Karpas-422 (cell line): ENCODE measurements around the gene GPC5. TPM values are rescaled to one million over a fixed set of nuclear protein-coding genes. Genes with fewer than 3 reads are reported as not detected.

Experiments used
- DNase-seq: peaks from one replicate; pipeline ENCODE4 v3.0.0-alpha.2; 2015
- H2AFZ ChIP-seq: fragments of 200-600 bp; sonication (generic); 2 replicates; pipeline ENCODE4 v1.6.1; 2014; ENCODE audit warnings: antibody characterized with exemption, low read length, mixed read lengths
- H3K27ac ChIP-seq: fragments of 200-600 bp; sonication (generic); 2 replicates; pipeline ENCODE4 v1.5.1; 2014; ENCODE audit warnings: mild to moderate bottlenecking, low read length, moderate library complexity
- H3K27me3 ChIP-seq: fragments of 200-600 bp; sonication (generic); 2 replicates; pipeline ENCODE4 v1.6.1; 2014; ENCODE audit warnings: low read length, mixed read lengths
- H3K36me3 ChIP-seq: fragments of 200-600 bp; sonication (generic); 2 replicates; pipeline ENCODE4 v1.6.1; 2014; ENCODE audit warnings: low read length, mixed read lengths; ENCODE audit not compliant: insufficient read depth
- H3K4me1 ChIP-seq: fragments of 200-600 bp; sonication (generic); 2 replicates; pipeline ENCODE4 v1.6.1; 2014; ENCODE audit warnings: mild to moderate bottlenecking, low read length, mixed read lengths
- H3K4me2 ChIP-seq: fragments of 200-600 bp; sonication (generic); 2 replicates; pipeline ENCODE4 v1.6.1; 2014; ENCODE audit warnings: low read length, low read depth, mild to moderate bottlenecking; ENCODE audit not compliant: poor library complexity, severe bottlenecking
- H3K4me3 ChIP-seq: fragments of 200-600 bp; sonication (generic); 2 replicates; pipeline ENCODE4 v1.5.1; 2014; ENCODE audit warnings: mild to moderate bottlenecking, antibody characterized with exemption, low read length, mixed read lengths
- H3K79me2 ChIP-seq: fragments of 200-600 bp; sonication (generic); 2 replicates; pipeline ENCODE4 v1.6.1; 2014; ENCODE audit warnings: mild to moderate bottlenecking, low read length, mixed read lengths
- H3K9ac ChIP-seq: fragments of 200-600 bp; sonication (generic); 2 replicates; pipeline ENCODE4 v1.6.0; 2014; ENCODE audit warnings: low read length
- H3K9me2 ChIP-seq: fragments of 200-600 bp; sonication (generic), shearing (Covaris generic); replicated peaks from 2 replicates; pipeline ENCODE4 v1.6.0; 2014; ENCODE audit warnings: mild to moderate bottlenecking, low read length, moderate library complexity; ENCODE audit not compliant: insufficient read depth
- H3K9me3 ChIP-seq: fragments of 300-700, 200-600 bp; sonication (generic); 2 replicates; pipeline ENCODE4 v1.6.1; 2014; ENCODE audit warnings: low read length, mixed read lengths
- H4K20me1 ChIP-seq: fragments of 200-600 bp; sonication (generic); 2 replicates; pipeline ENCODE4 v1.6.1; 2014; ENCODE audit warnings: mild to moderate bottlenecking, antibody characterized with exemption, low read length, low read depth; ENCODE audit not compliant: insufficient read depth
- total RNA-seq: library from RNA; depleted of rRNA; stranded (reverse); fragments of >200 nt; shearing (Covaris generic); gene quantifications from 2 replicates; pipeline ENCODE4 v1.2.3, GENCODE V29; 2014; ENCODE audit warnings: low replicate concordance

Gene GPC5
- total RNA-seq, 1 experiment from 2014 or later = not detected

- no peak for DNase-seq
- H2AFZ ChIP-seq = no peak overlapping the region
- H3K9me2 ChIP-seq = no peaks in the 10 kb centered on the region
- H3K4me2 ChIP-seq = no peak overlapping the region
- no peak overlapping the region for H3K4me3 ChIP-seq
- no peak overlapping the region for H3K27ac ChIP-seq
- H3K27me3 ChIP-seq = no peaks in the 10 kb centered on the region
- no peaks in the 10 kb centered on the region for H4K20me1 ChIP-seq
- no peak overlapping the region for H3K9ac ChIP-seq
- no peaks in the 10 kb centered on the region for H3K36me3 ChIP-seq
- no peaks in the 10 kb centered on the region for H3K79me2 ChIP-seq
- H3K4me1 ChIP-seq = no peaks in the 10 kb centered on the region
- 0 out of 2 replicates have a peak, but pooled peaks cover 5% of the 10 kb centered on the region for H3K9me3 ChIP-seq
Measured at GRCh38 chr13:91802957-91803356, 404.5 kb downstream of the GPC5 start.

- Histone ChIP-seq H3K27me3 (no peaks in the 10 kb centered on the region), H3K4me1 (no peaks in the 10 kb centered on the region), H4K20me1 (no peaks in the 10 kb centered on the region)
Measured at GRCh38 chr13:91804724-91805123, 406.3 kb downstream of the GPC5 start.

GRCh38 chr13:91805605-91806004 lies 407.2 kb downstream of the GPC5 start:
- Histone ChIP-seq H3K4me3 (no peak overlapping the region), H3K4me2 (no peak overlapping the region), H3K27me3 (no peaks in the 10 kb centered on the region), H3K79me2 (no peaks in the 10 kb centered on the region), H3K36me3 (no peaks in the 10 kb centered on the region), H3K27ac (no peak overlapping the region), H3K9me2 (no peaks in the 10 kb centered on the region), H3K9me3 (no peaks in the 10 kb centered on the region), H3K9ac (no peak overlapping the region), H4K20me1 (no peaks in the 10 kb centered on the region), H2AFZ (no peak overlapping the region), H3K4me1 (no peaks in the 10 kb centered on the region)
- no peak for DNase-seq

More at GRCh38 chr13:91804724-91805123, 406.3 kb downstream of the GPC5 start:
- H3K79me2 ChIP-seq = no peaks in the 10 kb centered on the region
- no peaks in the 10 kb centered on the region for H3K9me2 ChIP-seq
- H3K4me2 ChIP-seq = no peak overlapping the region
- H3K9ac ChIP-seq = no peak overlapping the region
- H3K27ac ChIP-seq = no peak overlapping the region
- no peak overlapping the region for H3K4me3 ChIP-seq
- no peak for DNase-seq
- H3K9me3 ChIP-seq = no peaks in the 10 kb centered on the region
- H2AFZ ChIP-seq = no peak overlapping the region
- H3K36me3 ChIP-seq = no peaks in the 10 kb centered on the region

GRCh38 chr13:91809161-91809560 lies 410.7 kb downstream of the GPC5 start:
- Histone ChIP-seq H3K27me3 (no peaks in the 10 kb centered on the region), H3K4me1 (no peaks in the 10 kb centered on the region), H3K4me3 (no peak overlapping the region), H3K9me2 (no peaks in the 10 kb centered on the region), H4K20me1 (no peaks in the 10 kb centered on the region), H3K36me3 (no peaks in the 10 kb centered on the region), H3K9me3 (no peaks in the 10 kb centered on the region), H3K79me2 (no peaks in the 10 kb centered on the region), H2AFZ (no peak overlapping the region), H3K27ac (no peak overlapping the region), H3K9ac (no peak overlapping the region), H3K4me2 (no peak overlapping the region)
- DNase-seq = no peak

- Histone ChIP-seq H3K9me3 (no peaks in the 10 kb centered on the region), H3K27ac (no peak overlapping the region), H3K36me3 (no peaks in the 10 kb centered on the region), H3K9ac (no peak overlapping the region), H3K79me2 (no peaks in the 10 kb centered on the region), H3K4me1 (no peaks in the 10 kb centered on the region), H3K9me2 (no peaks in the 10 kb centered on the region), H4K20me1 (no peaks in the 10 kb centered on the region), H2AFZ (no peak overlapping the region), H3K27me3 (no peaks in the 10 kb centered on the region), H3K4me3 (no peak overlapping the region), H3K4me2 (no peak overlapping the region)
- no peak for DNase-seq
Measured at GRCh38 chr13:91813253-91813652, 414.8 kb downstream of the GPC5 start.

- no peak overlapping the region for H2AFZ ChIP-seq
- no peaks in the 10 kb centered on the region for H3K9me3 ChIP-seq
- no peak overlapping the region for H3K4me3 ChIP-seq
- no peak overlapping the region for H3K4me2 ChIP-seq
- H4K20me1 ChIP-seq = no peaks in the 10 kb centered on the region
- DNase-seq = no peak
- no peak overlapping the region for H3K9ac ChIP-seq
- no peaks in the 10 kb centered on the region for H3K79me2 ChIP-seq
- no peaks in the 10 kb centered on the region for H3K9me2 ChIP-seq
- no peaks in the 10 kb centered on the region for H3K4me1 ChIP-seq
- no peaks in the 10 kb centered on the region for H3K36me3 ChIP-seq
- H3K27me3 ChIP-seq = no peaks in the 10 kb centered on the region
- H3K27ac ChIP-seq = no peak overlapping the region
Measured at GRCh38 chr13:91816263-91816807, 417.9 kb downstream of the GPC5 start.

GRCh38 chr13:91817250-91817649 lies 418.8 kb downstream of the GPC5 start:
- Histone ChIP-seq H3K4me3 (no peak overlapping the region), H3K27me3 (no peaks in the 10 kb centered on the region), H3K9me3 (no peaks in the 10 kb centered on the region), H3K9ac (no peak overlapping the region), H3K4me1 (no peaks in the 10 kb centered on the region), H4K20me1 (no peaks in the 10 kb centered on the region), H3K27ac (no peak overlapping the region), H3K4me2 (no peak overlapping the region), H3K79me2 (no peaks in the 10 kb centered on the region), H3K36me3 (no peaks in the 10 kb centered on the region), H3K9me2 (no peaks in the 10 kb centered on the region), H2AFZ (no peak overlapping the region)
- no peak for DNase-seq

- no peaks in the 10 kb centered on the region for H4K20me1 ChIP-seq
- no peaks in the 10 kb centered on the region for H3K4me1 ChIP-seq
- H3K4me2 ChIP-seq = no peak overlapping the region
- no peaks in the 10 kb centered on the region for H3K79me2 ChIP-seq
- H3K9me3 ChIP-seq = peaks cover 4% of the 10 kb centered on the region; the same call in 1 of the 2 replicates
- H3K9ac ChIP-seq = no peak overlapping the region
- H3K36me3 ChIP-seq = no peaks in the 10 kb centered on the region
- no peaks in the 10 kb centered on the region for H3K9me2 ChIP-seq
- H3K27ac ChIP-seq = no peak overlapping the region
- no peak overlapping the region for H2AFZ ChIP-seq
- DNase-seq = no peak
- no peak overlapping the region for H3K4me3 ChIP-seq
- H3K27me3 ChIP-seq = no peaks in the 10 kb centered on the region
Measured at GRCh38 chr13:91824416-91824815, 426.0 kb downstream of the GPC5 start.

GRCh38 chr13:91825516-91825915 lies 427.1 kb downstream of the GPC5 start:
- peaks cover 4% of the 10 kb centered on the region; the same call in 1 of the 2 replicates for H3K9me3 ChIP-seq
- H3K27ac ChIP-seq = no peak overlapping the region
- no peak overlapping the region for H2AFZ ChIP-seq
- no peaks in the 10 kb centered on the region for H3K4me1 ChIP-seq
- no peak overlapping the region for H3K9ac ChIP-seq
- H3K36me3 ChIP-seq = no peaks in the 10 kb centered on the region
- no peaks in the 10 kb centered on the region for H3K27me3 ChIP-seq
- H3K79me2 ChIP-seq = no peaks in the 10 kb centered on the region
- H4K20me1 ChIP-seq = no peaks in the 10 kb centered on the region
- H3K4me2 ChIP-seq = no peak overlapping the region
- H3K9me2 ChIP-seq = no peaks in the 10 kb centered on the region
- DNase-seq = no peak
- no peak overlapping the region for H3K4me3 ChIP-seq
